IMR-90 (cell line): ENCODE data around the gene CLOCK. TPM values are rescaled to one million over a fixed set of nuclear protein-coding genes. Genes with fewer than 3 reads are reported as not detected.

Experiments
- ATAC-seq: fragments of 200-7000 bp; cut with Tn5 transposase; 2 replicates; pipeline ENCODE4 v1.9.1; 2020; ENCODE audit warnings: low read depth, mild to moderate bottlenecking, moderate library complexity
- BruUV-seq: library from RNA; stranded (reverse); fragments of 400-500 nt; replicated peaks from 2 replicates; lab custom pipeline; 2021; lab: Mats Ljungman, UMichigan
- CTCF ChIA-PET: fragments of 300-600 bp; formaldehyde crosslinking; extraction: SDS; loops from one replicate; lab custom pipeline; 2021; ENCODE audit warnings: antibody characterized with exemption; lab: Yijun Ruan, JAX
- POLR2A ChIA-PET: fragments of 300-600 bp; sonication (Branson Sonifier 250); formaldehyde crosslinking; loops from one replicate; lab custom pipeline; 2022; ENCODE audit warnings: antibody characterized with exemption; ENCODE audit not compliant: unreplicated experiment; lab: Charles Lee
- DNase-seq: peaks from one replicate; pipeline ENCODE4 v3.0.0; 2013
- H2AFZ ChIP-seq: replicated peaks from 2 replicates; pipeline ENCODE3; 2013; ENCODE audit warnings: low read length, mild to moderate bottlenecking; ENCODE audit not compliant: poor library complexity
- H2AK5ac ChIP-seq: 2 replicates; pipeline ENCODE4 v1.6.1; 2013; ENCODE audit warnings: low read depth, low read length, inconsistent platforms
- H2AK9ac ChIP-seq: replicated peaks from 2 replicates; pipeline ENCODE3; 2013; ENCODE audit warnings: mild to moderate bottlenecking, low read depth, low read length, moderate library complexity; ENCODE audit not compliant: poor library complexity
- H2BK120ac ChIP-seq: 2 replicates; pipeline ENCODE4 v1.6.1; 2013; ENCODE audit warnings: low read depth, low read length, inconsistent platforms
- H2BK15ac ChIP-seq: 3 replicates; pipeline ENCODE4 v1.6.1; 2013; ENCODE audit warnings: low read depth, low read length, inconsistent platforms
- H2BK20ac ChIP-seq: 2 replicates; pipeline ENCODE4 v1.6.1; 2013; ENCODE audit warnings: low read depth, mild to moderate bottlenecking, inconsistent platforms, low read length, moderate library complexity
- H2BK5ac ChIP-seq: 2 replicates; pipeline ENCODE4 v1.6.1; 2013; ENCODE audit warnings: mild to moderate bottlenecking, low read depth, low read length, inconsistent platforms; ENCODE audit not compliant: poor library complexity, severe bottlenecking
- H3K14ac ChIP-seq: replicated peaks from 2 replicates; pipeline ENCODE4 v1.6.1; 2013; ENCODE audit warnings: low read depth, low read length, inconsistent platforms
- H3K18ac ChIP-seq: 2 replicates; pipeline ENCODE4 v1.6.1; 2013; ENCODE audit warnings: low read depth, low read length, control low read depth
- H3K23ac ChIP-seq: 2 replicates; pipeline ENCODE4 v1.6.1; 2013; ENCODE audit warnings: low read depth, low read length, inconsistent platforms
- H3K27ac ChIP-seq: 2 replicates; pipeline ENCODE4 v1.5.1; 2013; ENCODE audit warnings: mild to moderate bottlenecking, control low read depth, low read length; ENCODE audit not compliant: insufficient read depth
- H3K27me3 ChIP-seq: 2 replicates; pipeline ENCODE4 v1.6.1; 2013; ENCODE audit warnings: low read length; ENCODE audit not compliant: control insufficient read depth, insufficient read depth
- H3K36me3 ChIP-seq: 2 replicates; pipeline ENCODE4 v1.6.1; 2013; ENCODE audit warnings: low read length, mixed read lengths; ENCODE audit not compliant: control insufficient read depth, insufficient read depth
- H3K4ac ChIP-seq: 2 replicates; pipeline ENCODE4 v1.6.1; 2013; ENCODE audit warnings: low read depth, low read length, inconsistent platforms
- H3K4me1 ChIP-seq: 2 replicates; pipeline ENCODE4 v1.6.1; 2013; ENCODE audit warnings: low read length, mixed read lengths; ENCODE audit not compliant: control insufficient read depth, insufficient read depth
- H3K4me2 ChIP-seq: 2 replicates; pipeline ENCODE4 v1.6.1; 2013; ENCODE audit warnings: low read depth, mild to moderate bottlenecking, control low read depth, low read length, moderate library complexity
- H3K4me3 ChIP-seq: 2 replicates; pipeline ENCODE4 v1.5.1; 2013; ENCODE audit warnings: low read depth, mild to moderate bottlenecking, control low read depth, low read length, moderate library complexity; ENCODE audit not compliant: insufficient read depth
- H3K56ac ChIP-seq: 2 replicates; pipeline ENCODE4 v1.6.1; 2013; ENCODE audit warnings: low read length, inconsistent platforms; ENCODE audit not compliant: insufficient read depth; ENCODE audit errors: extremely low read depth
- H3K79me1 ChIP-seq, 2 experiments: 2 replicates each; pipeline ENCODE4 v1.6.1; 2013; ENCODE audit warnings: low read length in 2 of 2, inconsistent platforms in 1 of 2, low read depth in 1 of 2
- H3K9ac ChIP-seq: 2 replicates; pipeline ENCODE4 v1.6.1; 2013; ENCODE audit warnings: low read depth, low read length, control low read depth
- H3K9me1 ChIP-seq: 2 replicates; pipeline ENCODE4 v1.6.1; 2013; ENCODE audit warnings: low read length, inconsistent platforms; ENCODE audit not compliant: insufficient read depth
- H3K9me3 ChIP-seq: 2 replicates; pipeline ENCODE4 v1.6.1; 2013; ENCODE audit warnings: low read length; ENCODE audit not compliant: control insufficient read depth, insufficient read depth
- H4K20me1 ChIP-seq: 2 replicates; pipeline ENCODE4 v1.6.1; 2013; ENCODE audit warnings: low read length, inconsistent platforms; ENCODE audit not compliant: insufficient read depth
- H4K5ac ChIP-seq: 2 replicates; pipeline ENCODE4 v1.6.1; 2013; ENCODE audit warnings: mild to moderate bottlenecking, low read depth, low read length, control low read depth
- H4K8ac ChIP-seq, 2 experiments: 2 replicates each; pipeline ENCODE4 v1.6.1; 2013; ENCODE audit warnings: low read depth in 2 of 2, low read length in 2 of 2, control low read depth in 1 of 2, inconsistent platforms in 1 of 2
- H4K91ac ChIP-seq: 2 replicates; pipeline ENCODE4 v1.6.1; 2013; ENCODE audit warnings: low read depth, low read length, inconsistent platforms; ENCODE audit not compliant: insufficient read depth
- CHD1 ChIP-seq: IDR thresholded peaks from 2 replicates; pipeline ENCODE4 v1.6.1; 2012; ENCODE audit warnings: low read depth, low read length, improper control_type of control experiment
- CTCF ChIP-seq: conservative IDR thresholded peaks from 2 replicates; pipeline ENCODE4 v1.5.1; 2012; ENCODE audit warnings: mild to moderate bottlenecking, low read depth, low read length, improper control_type of control experiment
- RAD21 ChIP-seq: IDR thresholded peaks from 2 replicates; pipeline ENCODE4 v1.6.1; 2012; ENCODE audit warnings: low read length, improper control_type of control experiment
- SMC3 ChIP-seq: fragments of 150-350 bp; IDR thresholded peaks from 2 replicates; pipeline ENCODE4 v1.6.1; 2016; ENCODE audit warnings: low read depth, mild to moderate bottlenecking, antibody characterized with exemption, low read length, moderate library complexity
- WGBS, 2 experiments: methylation state at CpG; one replicate each; pipeline versions ENCODE4 v1.1.5 to v1.1.7; 2013; ENCODE audit warnings: missing lambda C conversion rate in 2 of 2; ENCODE audit not compliant: insufficient read length in 1 of 2; ENCODE audit errors: extremely low coverage in 2 of 2; 5-methylcytosine and 5-hydroxymethylcytosine counted together
- dilution Hi-C: fragments of 300-500 bp; cut with HindIII; formaldehyde crosslinking; loops from one replicate; pipeline ENCODE4 v1.14.3; 2018; ENCODE audit warnings: low sequenced_read_pairs; ENCODE audit not compliant: unreplicated experiment
- in situ Hi-C: fragments of 300-500 bp; cut with MboI; formaldehyde crosslinking; loops from 3 replicates; pipeline ENCODE4 v1.14.3; 2019; ENCODE audit warnings: low sequenced_read_pairs, inconsistent platforms, mixed read lengths
- intact Hi-C: fragments of 100-400 bp; cut with micrococcal nuclease; formaldehyde crosslinking; loops from 2 replicates; pipeline ENCODE4 v1.10.0; 2022
- polyA plus RNA-seq, 3 experiments: library from polyadenylated mRNA; depleted of rRNA; stranded (reverse); fragments of >200 nt; gene quantifications; 2 replicates each; pipeline ENCODE4 v1.2.3, GENCODE V29; 2012; ENCODE audit warnings: low replicate concordance in 1 of 3
- total RNA-seq: library from RNA; depleted of rRNA; stranded (reverse); fragments of >200 nt; gene quantifications from 2 replicates; pipeline ENCODE4 v1.2.3, GENCODE V29; 2012

CLOCK gene
- total and polyA plus RNA-seq, 2 of the 4 experiments (the other 2 are of a cell fraction): 7.3 to 53.4 TPM

- H3K4ac ChIP-seq: no peak overlapping the region
- 0 out of 2 replicates have a peak, but pooled peaks have one; percentile 25 for ATAC-seq
- WGBS, 2 experiments: no CpG with 5 or more reads among the region's 2 CpGs
- H3K36me3 ChIP-seq: peaks cover 14% of the 10 kb centered on the region
- no peak overlapping the region for H2BK120ac ChIP-seq
- no peak overlapping the region for H2AK9ac ChIP-seq
- H3K23ac ChIP-seq: no peak overlapping the region
- peaks cover 3 to 12% of the 10 kb centered on the region in 2 experiments; a peak in 2 of 4 replicates for H3K79me1 ChIP-seq
- H3K27ac ChIP-seq: no peak overlapping the region
- POLR2A ChIA-PET: interaction anchor here (0.6 kb wide), 1 partner anchor 98 kb away, joined by 3 read pairs; no protein-coding TSS in a partner anchor
- H2AK5ac ChIP-seq: no peak overlapping the region
- no peak overlapping the region for H4K8ac ChIP-seq
- H3K14ac ChIP-seq: no peak overlapping the region
- H4K91ac ChIP-seq: no peak overlapping the region
- peaks cover 9% of the 10 kb centered on the region for H3K4me1 ChIP-seq
- no peaks in the 10 kb centered on the region for H3K9me3 ChIP-seq
- H2AFZ ChIP-seq: no peak overlapping the region
- no peak overlapping the region for H2BK15ac ChIP-seq
- DNase-seq: peak; percentile 51
- dilution Hi-C loops: no loop called here
- intact Hi-C loops: loop anchor here (2.0 to 10.0 kb wide), 4 partner anchors 102 to 422 kb away; partner anchors contain the start of gene CLOCK
- CTCF ChIA-PET: interaction anchor here (0.6 to 1.3 kb wide), 5 partner anchors 15 to 422 kb away, joined by 3 read pairs; no protein-coding TSS in a partner anchor
- H2BK5ac ChIP-seq: no peak overlapping the region
- no peak overlapping the region for H2BK20ac ChIP-seq
- no peak overlapping the region for H3K18ac ChIP-seq
- H3K56ac ChIP-seq: no peak overlapping the region
- H3K9ac ChIP-seq: no peak overlapping the region
- peak; percentile 55 for TF ChIP-seq CTCF
- TF ChIP-seq RAD21: peak; percentile 64
- no peak for TF ChIP-seq CHD1
- TF ChIP-seq SMC3: peak; percentile 44; the same call in 1 of the 2 replicates
- H3K4me2 ChIP-seq: no peak overlapping the region
- no peak overlapping the region for H4K5ac ChIP-seq
- in situ Hi-C loops: loop anchor here (5.0 kb wide), 1 partner anchor 102 kb away; the partner anchor contains the start of gene CLOCK
- no peak overlapping the region for H3K4me3 ChIP-seq
- no peaks in the 10 kb centered on the region for H3K27me3 ChIP-seq
- no peaks in the 10 kb centered on the region for H4K20me1 ChIP-seq
- H3K9me1 ChIP-seq: peaks cover 6% of the 10 kb centered on the region; the same call in 1 of the 2 replicates
- BruUV-seq: no TSS peak
Observed at GRCh38 chr4:55444827-55445226, 101.9 kb downstream of the CLOCK start.
